GM18502 (cell line): ENCODE data around the gene ARMC2.
A peak's percentile ranks its signal among the peaks of the same experiment; 100 is the strongest.
"Not testable (repeated sequence)": the region's sequence is repeated elsewhere in the genome, so short reads cannot be mapped to it uniquely, and the experiment has no call there.

ENCODE experiments used
- ATAC-seq: cut with Tn5 transposase; IDR thresholded peaks from one replicate; pipeline ENCODE4 v1.9.1; 2021; ENCODE audit warnings: mild to moderate bottlenecking; ENCODE audit not compliant: unreplicated experiment, poor library complexity

ARMC2 gene

GRCh38 chr6:108868647-108869046, 20.4 kb downstream of the ARMC2 start:
- no peak for ATAC-seq

GRCh38 chr6:108869876-108870275, 21.7 kb downstream of the ARMC2 start:
- no peak for ATAC-seq

- no peak for ATAC-seq
Observed at GRCh38 chr6:108870357-108870756, 22.1 kb downstream of the ARMC2 start.

GRCh38 chr6:108872141-108872557, 23.9 kb downstream of the ARMC2 start:
- ATAC-seq = no peak

- no peak for ATAC-seq
Observed at GRCh38 chr6:108872575-108872974, 24.4 kb downstream of the ARMC2 start.

- no peak for ATAC-seq
Observed at GRCh38 chr6:108873251-108873650, 25.0 kb downstream of the ARMC2 start.

GRCh38 chr6:108873971-108874370, 25.7 kb downstream of the ARMC2 start:
- ATAC-seq = no peak

- peak; percentile 91 for ATAC-seq
Observed at GRCh38 chr6:108874470-108875160, 26.4 kb downstream of the ARMC2 start.

GRCh38 chr6:108875161-108875555, 26.9 kb downstream of the ARMC2 start:
- peak; percentile 39 for ATAC-seq

- ATAC-seq = no peak
Observed at GRCh38 chr6:108877046-108877751, 29.0 kb downstream of the ARMC2 start.

GRCh38 chr6:108878942-108879341, 30.7 kb downstream of the ARMC2 start:
- ATAC-seq = no peak

- ATAC-seq = peak; percentile 87
Observed at GRCh38 chr6:108883172-108883571, 35.0 kb downstream of the ARMC2 start.

GRCh38 chr6:108884211-108885059, 36.2 kb downstream of the ARMC2 start:
- ATAC-seq = no peak

- ATAC-seq = no peak
Observed at GRCh38 chr6:108888052-108888451, 39.8 kb downstream of the ARMC2 start.

- no peak for ATAC-seq
Observed at GRCh38 chr6:108888745-108889144, 40.5 kb downstream of the ARMC2 start.

- not testable (repeated sequence) for ATAC-seq
Observed at GRCh38 chr6:108890898-108891297, 42.7 kb downstream of the ARMC2 start.

GRCh38 chr6:108895571-108895970, 47.3 kb downstream of the ARMC2 start:
- ATAC-seq = no peak

GRCh38 chr6:108896111-108896661, 48.0 kb downstream of the ARMC2 start:
- peak; percentile 62 for ATAC-seq

GRCh38 chr6:108897371-108897770, 49.1 kb downstream of the ARMC2 start:
- ATAC-seq = no peak

- no peak for ATAC-seq
Observed at GRCh38 chr6:108902382-108902792, 54.2 kb downstream of the ARMC2 start.

GRCh38 chr6:108903796-108904195, 55.6 kb downstream of the ARMC2 start:
- ATAC-seq = no peak
